ENCODE measurements around the gene NELFCD.
"Not testable (repeated sequence)": the region's sequence is repeated elsewhere in the genome, so short reads cannot be mapped to it uniquely, and the experiment has no call there.

The NELFCD gene

DNA sequence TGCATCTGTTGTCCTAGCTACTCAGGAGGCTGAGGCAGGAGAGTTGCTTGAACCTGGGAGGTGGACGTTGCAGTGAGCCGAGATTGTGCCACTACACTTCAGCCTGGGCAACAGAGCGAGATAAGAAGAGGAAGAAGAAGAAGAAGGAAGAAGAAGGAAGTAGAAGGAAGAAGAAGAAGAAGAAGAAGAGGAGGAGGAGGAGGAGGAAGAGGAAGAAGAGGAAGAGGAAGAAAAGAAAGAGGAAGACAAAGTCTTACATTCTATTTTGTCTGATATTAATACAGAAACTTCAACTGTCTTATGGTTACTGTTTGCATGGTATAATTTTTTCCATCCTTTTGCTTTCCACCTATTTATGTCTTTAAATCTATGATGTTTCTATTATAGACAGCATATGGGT is 7.2 kb upstream of the NELFCD start:
- no peak for DNase-seq

DNA sequence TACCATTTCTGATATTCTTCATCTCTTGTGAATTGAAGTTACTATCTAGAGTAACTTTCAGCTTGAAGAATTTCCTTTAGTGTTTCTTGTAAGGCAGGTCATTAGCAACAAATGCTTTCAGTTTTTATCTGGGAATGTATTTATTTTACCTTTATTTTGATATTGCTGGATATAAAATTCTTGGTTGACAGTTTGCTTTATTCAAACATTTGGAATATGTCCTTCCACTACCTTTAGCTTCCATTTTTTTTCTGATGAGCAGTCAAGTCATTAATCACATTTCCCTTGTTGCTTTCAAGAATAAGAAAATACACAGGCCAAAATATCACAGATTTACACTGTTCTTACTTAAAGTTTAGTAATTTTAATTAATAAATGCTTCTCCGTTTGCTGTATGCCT is 5.7 kb upstream of the NELFCD start:
- no peak for DNase-seq

DNA sequence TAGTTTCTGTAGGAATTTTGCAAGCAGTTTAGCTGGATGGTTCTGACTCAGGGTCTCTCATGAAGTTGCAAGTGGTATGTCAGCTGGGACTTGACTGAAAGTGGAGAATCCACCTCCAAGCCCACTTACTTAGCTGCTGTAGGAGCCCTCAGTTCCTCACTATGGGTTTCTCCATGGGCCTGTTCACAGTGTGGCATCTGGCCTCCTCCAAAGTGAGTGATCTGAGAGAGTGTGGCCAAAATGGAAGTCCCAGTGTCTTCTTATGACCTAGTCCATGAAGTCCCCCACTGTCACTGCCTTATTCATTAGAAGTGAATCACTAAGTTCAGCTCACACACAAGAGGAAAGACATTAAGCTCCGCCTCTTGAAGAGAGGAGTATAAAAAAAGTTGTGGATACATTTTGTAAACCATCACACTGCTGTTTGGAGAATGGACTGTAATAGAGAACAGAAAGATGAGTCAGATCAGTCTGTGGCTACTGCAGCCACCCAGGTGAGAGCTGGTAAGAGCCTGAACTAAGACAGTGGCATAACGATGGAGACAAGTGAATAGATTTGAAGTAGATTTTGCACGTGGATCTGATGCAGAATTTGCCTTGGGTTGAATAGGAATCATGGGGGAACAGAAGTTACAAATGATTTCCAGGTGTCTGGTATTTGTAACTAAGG is 4.9 kb upstream of the NELFCD start:
- no peak for DNase-seq

DNA sequence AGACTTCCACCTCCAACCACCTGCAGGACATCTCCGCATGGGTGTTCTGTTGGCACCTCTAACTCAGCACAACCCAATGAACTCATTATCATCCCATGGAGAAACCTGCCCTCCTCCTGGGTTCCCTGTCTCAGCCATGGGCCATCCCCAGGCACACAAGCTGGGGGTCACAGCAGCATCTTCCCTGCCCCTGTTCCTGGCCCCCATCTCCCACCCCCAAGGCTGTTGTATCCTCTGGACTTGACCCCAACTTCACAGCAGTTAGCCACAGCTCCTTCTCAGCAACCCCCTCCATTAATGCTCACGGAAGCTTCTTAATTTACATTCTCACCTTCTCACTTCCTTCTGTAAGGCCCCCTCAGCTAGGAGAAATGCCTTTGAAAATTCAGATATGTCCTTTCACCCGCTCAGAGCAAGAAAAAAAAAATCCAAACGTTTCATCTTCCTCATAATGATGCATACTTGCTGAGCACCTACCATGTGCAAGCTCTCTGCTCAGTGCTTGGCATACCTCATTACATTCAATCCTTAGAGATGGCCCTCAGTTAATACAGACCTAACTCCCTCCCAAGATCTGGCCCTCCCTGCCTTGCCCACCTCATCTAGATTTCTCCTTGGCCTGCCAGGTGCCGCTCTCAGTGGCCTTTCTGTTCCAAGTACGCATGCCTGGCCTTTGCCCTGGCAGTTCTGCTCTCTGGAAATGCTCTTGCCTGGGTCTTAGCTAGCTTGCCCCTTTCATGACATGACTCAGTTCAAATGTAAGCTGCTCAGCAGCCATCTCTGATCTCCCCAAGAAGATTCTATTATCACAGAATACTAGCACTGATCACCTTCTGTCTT is 2.5 kb upstream of the NELFCD start:
- no peak for DNase-seq

DNA sequence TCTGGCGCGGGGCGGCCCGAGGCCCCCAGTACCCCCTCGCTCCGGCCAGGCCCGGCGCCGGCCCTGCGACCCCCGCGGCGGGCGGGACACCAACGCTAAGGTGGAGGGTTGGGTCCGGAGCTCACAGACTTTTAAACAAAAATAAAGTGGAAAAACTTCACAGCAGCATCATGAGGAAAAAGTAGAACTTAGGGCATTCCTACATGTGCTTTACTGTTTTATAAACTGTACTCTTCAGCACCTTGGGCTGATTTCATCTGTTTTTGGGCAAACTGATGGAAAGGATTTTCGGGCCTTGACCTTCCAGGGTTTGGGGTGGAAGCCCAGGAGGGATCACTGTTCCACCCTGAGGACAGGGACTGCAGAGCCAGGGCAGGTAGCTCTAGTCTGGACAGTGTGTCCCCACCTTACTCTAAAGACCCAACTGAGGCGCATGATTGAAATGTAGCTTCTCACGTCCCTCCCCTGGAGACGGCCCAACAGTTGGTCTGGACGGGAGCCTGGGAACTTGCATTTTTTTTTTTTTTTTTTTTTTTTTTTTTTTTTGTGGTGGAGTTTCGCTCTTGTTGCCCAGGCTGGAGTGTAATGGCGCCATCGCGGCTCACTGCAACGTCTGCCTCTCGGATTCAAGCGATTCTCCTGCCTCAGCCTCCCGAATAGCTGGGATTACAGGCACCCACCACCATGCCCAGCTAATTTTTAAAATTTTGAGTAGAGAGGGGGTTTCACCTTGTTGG is 740 bp downstream of the NELFCD start:
- DNase-seq = no peak

DNA sequence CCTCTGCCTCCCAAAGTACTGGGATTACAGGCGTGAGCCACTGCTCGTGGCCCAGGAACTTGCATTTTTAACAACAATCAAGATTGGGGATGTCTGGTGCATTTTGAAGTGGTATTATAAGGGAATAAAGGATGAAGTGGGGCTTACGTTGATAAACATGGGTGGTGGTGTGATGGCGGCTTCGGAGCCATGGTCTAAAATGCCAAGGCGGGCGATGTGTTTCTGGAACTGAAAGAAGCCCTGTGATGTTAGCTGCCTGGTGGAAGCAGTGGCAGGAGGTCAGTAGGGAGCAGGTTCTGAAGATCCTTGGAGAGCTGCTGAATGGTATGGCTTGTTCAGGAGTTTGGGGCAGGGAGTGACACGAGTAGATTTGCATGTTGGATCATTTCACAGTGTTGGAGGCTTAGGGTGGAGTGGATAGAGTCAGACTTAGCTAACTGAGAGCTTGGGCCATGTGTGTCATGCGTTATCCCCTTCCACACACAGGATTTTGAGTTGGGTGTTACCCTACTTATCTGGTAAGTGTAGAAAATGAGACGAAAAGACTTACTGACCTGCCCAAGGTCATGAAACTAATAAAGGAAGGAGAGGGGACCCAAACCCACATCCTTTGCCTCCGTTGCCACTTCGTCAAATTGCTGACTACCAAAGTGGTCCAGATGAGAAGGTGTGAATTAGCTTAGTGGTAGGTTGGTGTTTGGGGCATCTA is 1.5 kb downstream of the NELFCD start:
- no peak for DNase-seq

DNA sequence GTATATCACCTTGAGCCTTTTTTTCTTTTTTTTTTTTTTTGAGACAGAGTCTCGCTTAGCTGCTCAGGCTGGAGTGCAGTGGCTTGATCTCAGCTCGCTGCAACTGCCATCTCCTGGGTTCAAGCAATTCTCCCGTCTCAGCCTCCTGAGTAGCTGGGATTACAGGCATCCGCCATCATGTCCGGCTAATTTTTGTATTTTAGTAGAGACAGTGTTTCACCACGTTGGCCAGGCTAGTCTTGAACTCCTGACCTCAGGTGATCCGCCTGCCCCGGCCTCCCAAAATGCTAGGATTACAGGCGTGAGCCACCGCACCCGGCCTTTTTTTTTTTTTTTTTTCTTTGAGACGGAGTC is 2.0 kb downstream of the NELFCD start:
- not testable (repeated sequence) for DNase-seq

DNA sequence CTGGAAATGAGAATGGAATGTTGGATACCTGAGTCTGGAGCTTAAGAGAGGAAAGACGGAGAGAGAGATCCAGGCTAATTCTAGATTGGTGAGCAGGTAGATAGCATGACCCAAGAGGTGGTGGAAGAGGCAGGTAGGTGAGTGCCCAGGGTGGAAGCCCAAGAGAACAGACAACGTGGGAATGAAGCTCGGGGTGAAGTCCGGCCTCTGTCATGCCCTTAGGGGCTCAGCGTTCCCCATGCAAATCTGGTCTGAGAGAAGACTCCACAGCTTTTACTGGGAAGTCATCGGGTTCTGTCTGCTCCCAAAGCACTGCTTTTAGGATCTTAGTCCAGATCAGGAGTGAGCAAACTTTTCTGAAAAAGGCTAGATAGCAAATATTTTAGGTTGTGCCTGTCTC is 3.6 kb downstream of the NELFCD start:
- DNase-seq = no peak

DNA sequence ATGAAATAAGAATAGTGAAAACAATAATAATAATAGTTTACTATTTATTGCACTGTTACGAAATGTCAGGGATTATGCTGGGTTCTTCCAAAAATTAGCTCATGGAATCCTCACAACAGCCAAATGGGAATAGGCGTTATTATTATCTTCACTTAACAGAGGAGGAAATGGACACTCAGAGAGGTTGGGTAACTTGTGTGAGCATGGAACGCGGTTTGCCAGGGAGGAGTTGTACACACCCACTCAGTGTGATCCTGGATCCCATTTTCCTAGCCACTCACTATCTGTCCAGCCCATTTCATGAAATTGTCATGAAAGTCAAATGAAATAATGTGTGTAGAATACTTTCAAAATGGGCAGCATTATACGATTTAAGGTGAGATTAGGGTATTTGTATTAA is 4.6 kb downstream of the NELFCD start:
- DNase-seq = no peak

DNA sequence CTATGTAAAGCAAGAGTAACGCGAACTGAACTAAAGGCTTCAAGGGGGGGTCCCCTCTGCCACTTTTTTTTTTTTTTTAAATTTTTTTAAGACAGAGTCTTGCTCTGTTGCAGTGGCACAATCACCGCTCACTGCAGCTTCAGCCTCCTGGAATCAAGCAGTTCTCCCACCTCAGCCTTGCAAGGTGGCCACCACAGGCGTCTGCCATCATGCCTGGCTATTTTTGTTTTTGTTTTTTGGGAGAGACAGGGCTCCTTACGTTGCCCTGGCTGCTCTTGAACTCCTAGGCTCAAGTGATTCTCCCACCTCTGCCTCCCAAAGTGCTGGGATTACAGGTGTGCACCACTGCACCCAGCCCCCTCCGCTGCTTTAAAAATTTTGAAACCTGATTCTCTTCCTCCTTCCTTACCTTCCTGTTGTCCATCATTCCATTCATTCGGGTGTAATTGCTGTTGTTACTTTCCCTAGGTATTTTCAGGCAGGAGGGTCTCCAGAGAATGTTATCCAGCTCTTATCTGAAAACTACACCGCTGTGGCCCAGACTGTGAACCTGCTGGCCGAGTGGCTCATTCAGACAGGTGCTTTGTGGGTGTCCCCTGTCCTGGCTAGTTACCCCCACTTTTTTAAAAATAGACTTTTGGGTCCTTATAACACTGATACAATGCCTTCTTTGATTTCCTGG is 5.4 kb downstream of the NELFCD start:
- DNase-seq = no peak

DNA sequence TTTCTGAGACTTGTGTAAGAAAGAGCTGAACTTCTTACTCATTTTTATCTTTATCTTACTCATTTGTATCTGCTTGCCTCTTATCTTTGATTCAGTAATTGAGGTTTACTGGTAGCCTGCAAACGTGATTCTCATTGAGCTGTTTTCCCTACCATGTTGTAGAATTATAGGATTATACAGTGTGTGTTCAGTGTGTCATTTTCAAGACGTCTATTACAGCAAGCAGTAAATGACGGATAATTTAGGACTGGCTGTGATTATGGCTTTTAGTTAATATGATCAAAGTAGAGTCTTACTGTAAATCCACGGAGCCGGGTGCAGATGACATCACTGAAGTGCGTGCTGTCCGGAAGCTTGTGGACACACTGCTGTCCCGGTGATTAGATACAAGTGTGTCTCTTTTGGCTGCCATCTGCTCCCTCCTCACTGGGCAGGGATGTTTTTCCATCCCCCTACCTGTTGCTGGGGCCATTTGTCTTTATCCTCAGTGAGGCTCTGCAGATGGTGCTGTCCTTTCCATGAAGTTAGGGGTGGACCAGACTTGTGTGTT is 6.0 kb downstream of the NELFCD start:
- DNase-seq = no peak

DNA sequence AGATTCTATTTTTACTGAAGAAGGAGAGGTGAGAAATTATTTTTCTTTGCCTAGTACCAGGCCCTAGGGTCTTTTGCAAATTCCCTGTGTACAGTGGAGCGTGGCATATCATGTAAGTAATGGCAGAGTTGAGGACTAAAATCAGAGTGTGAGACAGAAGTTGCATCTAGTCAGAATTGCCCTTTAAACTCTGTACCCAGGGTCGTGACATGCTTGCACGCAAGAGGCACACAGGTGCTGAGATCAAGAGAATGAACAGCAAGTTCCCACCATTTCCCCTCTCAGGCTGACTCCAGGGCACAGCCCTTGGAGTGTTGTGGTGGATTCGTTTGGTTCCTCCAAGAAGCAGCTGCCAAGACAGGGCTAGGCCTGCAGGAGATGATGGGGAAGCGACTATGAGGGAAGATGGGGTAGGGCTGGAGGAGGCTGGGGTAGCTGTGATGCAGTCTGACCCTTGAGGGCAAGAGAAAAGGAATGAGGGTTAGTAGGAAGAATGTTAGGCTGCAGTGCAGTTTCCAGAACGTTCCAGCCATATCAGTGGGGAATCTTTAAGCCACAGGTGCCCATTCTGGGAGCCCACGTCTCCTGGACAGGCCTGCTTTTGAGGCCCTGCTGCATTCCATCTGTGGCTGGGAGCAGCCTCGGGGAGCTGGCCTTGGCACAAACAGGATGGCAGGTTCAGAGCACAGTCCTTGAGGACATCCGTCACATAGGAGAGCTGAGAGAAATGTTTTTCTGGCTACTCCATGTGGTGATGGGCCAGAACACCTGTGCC is 6.9 kb downstream of the NELFCD start:
- no peak for DNase-seq

DNA sequence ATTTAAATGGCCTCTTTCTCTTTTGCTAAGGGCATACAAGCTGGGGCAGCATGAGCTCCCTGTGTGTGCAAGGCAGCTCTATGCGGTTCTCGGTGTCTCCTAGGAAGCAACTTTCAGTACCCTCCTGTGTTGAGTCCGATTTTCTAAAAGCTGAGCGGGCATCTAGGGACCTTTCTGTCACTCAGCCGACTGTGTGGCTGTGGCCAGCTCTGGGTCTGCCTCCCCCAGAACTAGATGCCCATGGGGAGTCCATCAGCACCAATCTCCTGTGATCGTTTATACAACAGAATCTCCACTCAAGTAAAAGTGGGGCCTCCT is 7.5 kb downstream of the NELFCD start:
- DNase-seq = no peak

DNA sequence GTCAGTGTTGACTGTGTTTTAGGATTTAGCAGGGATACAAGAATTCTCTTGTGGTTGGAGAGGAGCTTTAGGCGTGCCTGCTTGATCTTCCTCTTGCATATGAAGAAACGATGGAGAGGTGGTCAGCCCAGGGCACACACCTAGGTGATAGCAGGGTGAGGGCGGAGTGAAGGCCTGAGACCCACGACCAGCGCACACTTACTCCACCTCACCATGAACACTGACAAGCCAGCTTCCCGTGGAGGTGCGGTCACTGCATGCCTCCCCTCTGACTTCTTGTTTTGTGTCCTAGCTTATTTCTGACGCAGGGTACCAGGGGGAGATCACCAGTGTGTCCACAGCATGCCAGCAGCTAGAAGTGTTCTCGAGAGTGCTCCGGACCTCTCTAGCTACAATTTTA is 8.1 kb downstream of the NELFCD start:
- DNase-seq = no peak

DNA sequence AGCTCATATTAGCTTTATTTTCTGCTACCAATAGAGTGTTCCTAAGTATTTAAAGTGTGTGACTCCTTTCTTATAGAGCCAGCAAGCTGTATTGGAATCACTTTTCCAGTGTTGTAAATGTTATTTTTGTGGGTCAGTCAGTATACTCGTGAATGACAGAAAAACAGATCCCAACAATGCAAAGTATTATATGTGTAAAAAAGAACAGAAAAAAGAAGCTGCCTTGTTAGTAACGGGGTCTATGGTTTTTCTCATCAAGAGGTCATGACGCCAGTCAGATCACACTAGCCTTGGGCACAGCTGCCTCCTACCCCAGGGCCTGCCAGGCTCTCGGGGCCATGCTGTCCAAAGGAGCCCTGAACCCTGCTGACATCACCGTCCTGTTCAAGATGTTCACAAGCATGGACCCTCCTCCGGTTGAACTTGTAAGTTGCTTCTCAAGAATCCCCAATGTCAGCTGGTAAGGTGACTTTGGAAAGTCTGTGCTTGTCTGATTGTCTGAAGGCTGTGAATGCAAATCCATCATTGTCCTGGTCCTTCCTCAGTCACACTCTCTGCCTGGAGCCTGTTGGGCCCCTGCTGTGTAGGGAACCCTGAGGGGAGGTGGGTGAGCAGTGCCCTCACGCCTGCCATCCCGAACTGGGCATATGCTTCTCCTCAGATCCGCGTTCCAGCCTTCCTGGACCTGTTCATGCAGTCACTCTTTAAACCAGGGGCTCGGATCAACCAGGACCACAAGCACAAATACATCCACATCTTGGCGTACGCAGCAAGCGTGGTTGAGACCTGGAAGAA is 9.8 kb downstream of the NELFCD start:
- DNase-seq = no peak

DNA sequence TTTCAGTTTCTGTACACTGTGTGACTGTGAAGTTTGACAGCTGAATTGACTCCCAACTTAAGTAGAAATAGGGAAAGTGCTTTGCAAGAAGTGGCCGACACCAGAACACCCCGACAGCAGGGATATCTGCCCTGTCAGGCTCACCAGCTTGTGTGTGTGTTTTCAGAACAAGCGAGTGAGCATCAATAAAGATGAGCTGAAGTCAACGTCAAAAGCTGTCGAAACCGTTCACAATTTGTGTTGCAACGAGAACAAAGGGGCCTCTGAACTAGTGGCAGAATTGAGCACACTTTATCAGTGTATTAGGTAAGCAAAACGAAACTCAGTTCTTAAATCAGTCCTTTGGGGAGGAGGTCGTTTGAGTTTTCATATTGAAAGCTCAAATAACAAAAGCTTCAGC is 10.7 kb downstream of the NELFCD start:
- DNase-seq = no peak

DNA sequence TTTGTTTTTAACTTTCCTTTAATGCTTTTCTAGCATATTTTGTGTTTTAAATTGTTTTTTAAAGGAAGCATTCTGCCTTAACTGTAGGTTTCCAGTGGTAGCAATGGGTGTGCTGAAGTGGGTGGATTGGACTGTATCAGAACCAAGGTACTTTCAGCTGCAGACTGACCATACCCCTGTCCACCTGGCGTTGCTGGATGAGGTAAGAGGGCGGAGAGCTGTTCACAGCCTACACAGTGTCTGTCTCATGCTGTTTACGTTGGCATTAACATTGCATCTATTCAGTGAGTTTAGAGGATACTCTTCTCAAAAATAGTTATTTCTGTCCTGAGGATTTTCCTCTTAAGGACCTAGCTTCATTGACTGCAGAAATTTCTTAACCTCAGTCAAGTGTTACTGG is 11.9 kb downstream of the NELFCD start:
- no peak for DNase-seq

DNA sequence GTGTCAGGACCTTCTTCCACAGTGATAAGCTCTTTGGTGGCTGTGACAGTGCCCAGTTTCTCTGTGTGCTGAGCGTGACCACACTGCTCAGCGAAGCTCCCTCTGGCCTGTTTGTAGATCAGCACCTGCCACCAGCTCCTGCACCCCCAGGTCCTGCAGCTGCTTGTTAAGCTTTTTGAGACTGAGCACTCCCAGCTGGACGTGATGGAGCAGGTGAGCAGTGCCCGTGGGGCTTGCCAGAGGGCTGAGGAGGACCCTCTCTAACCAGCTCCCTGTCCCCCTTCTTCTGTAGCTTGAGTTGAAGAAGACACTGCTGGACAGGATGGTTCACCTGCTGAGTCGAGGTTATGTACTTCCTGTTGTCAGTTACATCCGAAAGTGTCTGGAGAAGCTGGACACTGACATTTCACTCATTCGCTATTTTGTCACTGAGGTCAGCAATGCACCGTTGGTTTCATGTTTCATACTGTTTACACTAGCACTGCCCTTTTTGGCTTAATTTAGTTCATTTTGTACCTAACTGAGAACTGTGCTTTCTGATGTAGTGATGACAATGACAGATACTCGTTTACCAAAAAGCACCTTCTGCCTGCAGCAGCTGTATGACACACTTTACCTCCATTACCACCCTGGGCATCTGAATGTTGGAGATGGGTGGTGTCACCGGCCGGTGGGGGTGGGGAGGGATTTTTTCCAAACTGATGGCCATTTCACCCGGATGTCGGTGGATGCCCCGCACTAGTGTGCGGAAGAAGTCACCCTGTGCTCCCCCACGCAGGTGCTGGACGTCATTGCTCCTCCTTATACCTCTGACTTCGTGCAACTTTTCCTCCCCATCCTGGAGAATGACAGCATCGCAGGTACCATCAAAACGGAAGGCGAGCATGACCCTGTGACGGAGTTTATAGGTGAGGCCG is 12.5 kb downstream of the NELFCD start:
- DNase-seq = no peak

DNA sequence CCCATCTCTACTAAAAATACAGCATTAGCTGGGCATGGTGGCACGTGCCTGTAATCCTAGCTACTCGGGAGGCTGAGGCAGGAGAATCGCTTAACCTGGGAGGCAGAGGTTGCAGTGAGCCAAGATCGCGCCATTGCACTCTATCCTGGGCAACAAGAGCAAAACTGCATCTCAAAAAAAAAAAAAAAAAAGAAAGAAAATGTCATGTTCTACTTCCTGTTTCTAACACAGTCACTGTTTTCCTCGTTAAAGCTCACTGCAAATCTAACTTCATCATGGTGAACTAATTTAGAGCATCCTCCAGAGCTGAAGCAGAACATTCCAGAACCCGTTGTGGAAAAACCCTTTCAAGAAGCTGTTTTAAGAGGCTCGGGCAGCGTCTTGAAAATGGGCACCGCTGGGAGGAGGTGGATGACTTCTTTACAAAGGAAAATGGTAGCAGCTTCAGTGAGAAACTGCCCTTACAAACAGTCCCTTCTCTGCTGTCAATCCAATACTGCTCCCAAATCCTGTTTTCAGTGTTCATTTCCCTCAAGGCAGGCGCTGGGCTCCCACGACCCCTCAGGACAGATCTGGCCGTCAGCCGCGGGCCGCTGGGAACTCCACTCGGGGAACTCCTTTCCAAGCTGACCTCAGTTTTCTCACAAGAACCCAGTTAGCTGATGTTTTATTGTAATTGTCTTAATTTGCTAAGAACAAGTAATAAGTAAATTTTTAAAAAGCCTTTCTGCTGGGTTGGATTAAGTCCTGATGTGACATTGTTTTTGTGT is 13.5 kb downstream of the NELFCD start:
- no peak for DNase-seq
